Suprapubic skin (tissue), 4 donors: Measurements from ENCODE around the gene KYAT1. TPM values are rescaled to one million over a fixed set of nuclear protein-coding genes. Genes with fewer than 3 reads are reported as not detected.
A peak's percentile ranks its signal among the peaks of the same experiment; 100 is the strongest.

ENCODE experiments used
- DNase-seq, 2 donors: peaks; one replicate each; pipeline ENCODE4 v3.0.0-alpha.2; 2019; ENCODE audit warnings: low spot score in 2 of 2
- H3K27ac ChIP-seq: fragments of 200-600 bp; sonication (generic); one replicate; pipeline ENCODE4 v1.5.1; 2019
- H3K27me3 ChIP-seq: fragments of 200-600 bp; sonication (generic); one replicate; pipeline ENCODE4 v1.5.1; 2019
- H3K36me3 ChIP-seq: fragments of 200-600 bp; sonication (generic); one replicate; pipeline ENCODE4 v1.5.1; 2019
- H3K4me1 ChIP-seq: fragments of 200-600 bp; sonication (generic); one replicate; pipeline ENCODE4 v1.5.1; 2019
- H3K4me3 ChIP-seq: fragments of 200-600 bp; sonication (generic); one replicate; pipeline ENCODE4 v1.5.1; 2019; ENCODE audit warnings: mild to moderate bottlenecking
- H3K9me3 ChIP-seq: fragments of 200-600 bp; sonication (generic); one replicate; pipeline ENCODE4 v1.5.1; 2019
- CTCF ChIP-seq, 2 donors: fragments of 200-600 bp in 1 of 2; fragments of 450-650 bp in 1 of 2; sonication (generic) in 1 of 2; IDR thresholded peaks; one replicate each; pipeline ENCODE4 v1.5.1; 2016 to 2019; ENCODE audit warnings: antibody characterized with exemption in 2 of 2, mild to moderate bottlenecking in 1 of 2, moderate library complexity in 1 of 2
- EP300 ChIP-seq: sonication (generic); formaldehyde crosslinking; IDR thresholded peaks from one replicate; pipeline ENCODE4 v1.6.1; 2017; ENCODE audit warnings: antibody characterized with exemption
- POLR2A ChIP-seq, 2 donors: fragments of 450-650 bp; IDR thresholded peaks; one replicate each; pipeline ENCODE4 v1.6.1; 2017; ENCODE audit warnings: antibody characterized with exemption in 2 of 2, mild to moderate bottlenecking in 2 of 2, moderate library complexity in 2 of 2
- POLR2AphosphoS5 ChIP-seq, 3 donors: sonication (generic); formaldehyde crosslinking; IDR thresholded peaks; one replicate each; pipeline ENCODE4 v1.6.1; 2017; ENCODE audit warnings: antibody characterized with exemption in 3 of 3
- WGBS: methylation state at CpG from one replicate; pipeline ENCODE4 v1.1.5; 2018; 5-methylcytosine and 5-hydroxymethylcytosine counted together
- total RNA-seq, 4 donors: library from RNA; depleted of rRNA; stranded (reverse); fragments of >200 nt; gene quantifications; one replicate each; pipeline ENCODE4 v1.1.0, GENCODE V29; 2016

The KYAT1 gene
- total RNA-seq, 4 donors from 2014 or later: 10.6 to 17.1 (median 14.6) TPM

DNA sequence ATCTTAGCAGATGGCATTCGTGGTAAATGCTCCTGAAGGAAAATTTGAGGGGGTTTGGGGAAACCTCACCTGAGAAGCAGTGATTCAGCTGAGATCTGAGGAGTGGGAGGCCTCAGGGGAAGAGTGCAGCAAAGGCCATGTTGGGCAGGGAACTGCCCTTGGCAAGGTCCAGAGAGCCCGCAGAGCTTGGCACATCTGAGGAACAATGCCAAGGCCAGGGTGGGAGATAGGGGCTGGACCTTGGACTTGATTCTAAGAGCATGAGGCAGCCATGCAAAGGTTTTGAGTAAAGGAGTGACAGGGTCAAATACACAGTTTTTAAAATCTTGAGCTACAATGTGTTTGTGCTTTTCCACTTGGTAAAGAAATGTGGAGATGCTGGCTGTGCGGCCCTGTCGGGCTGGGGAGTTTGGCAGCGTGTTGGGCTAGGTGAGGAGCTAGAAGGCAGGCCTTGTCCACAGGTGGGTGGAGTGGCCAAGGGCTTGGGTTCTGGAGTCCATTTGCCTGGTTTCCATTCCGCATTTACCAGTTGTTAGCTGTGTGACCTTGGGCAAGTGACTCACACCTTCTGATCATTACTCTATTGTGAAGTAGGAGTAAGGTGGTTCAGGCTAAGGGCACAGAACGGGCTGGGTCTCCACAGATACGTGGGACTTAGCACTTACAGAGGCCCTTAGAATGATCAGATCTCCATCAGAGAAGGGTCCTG is 88.6 kb downstream of the KYAT1 start:
- Histone ChIP-seq H3K9me3 (no peaks in the 10 kb centered on the region), H3K36me3 (peaks cover 73% of the 10 kb centered on the region), H3K4me1 (peaks cover 9% of the 10 kb centered on the region), H3K27me3 (no peaks in the 10 kb centered on the region), H3K4me3 (no peak overlapping the region), H3K27ac (no peak overlapping the region)
- WGBS: 87% methylated on average over 8 of the region's 8 CpGs
- TF ChIP-seq CTCF (IDR thresholded peaks at IDR 0.05) (no peak), EP300 (no peak), POLR2A (IDR thresholded peaks at IDR 0.05) (no peak)
- DNase-seq: no peak

DNA sequence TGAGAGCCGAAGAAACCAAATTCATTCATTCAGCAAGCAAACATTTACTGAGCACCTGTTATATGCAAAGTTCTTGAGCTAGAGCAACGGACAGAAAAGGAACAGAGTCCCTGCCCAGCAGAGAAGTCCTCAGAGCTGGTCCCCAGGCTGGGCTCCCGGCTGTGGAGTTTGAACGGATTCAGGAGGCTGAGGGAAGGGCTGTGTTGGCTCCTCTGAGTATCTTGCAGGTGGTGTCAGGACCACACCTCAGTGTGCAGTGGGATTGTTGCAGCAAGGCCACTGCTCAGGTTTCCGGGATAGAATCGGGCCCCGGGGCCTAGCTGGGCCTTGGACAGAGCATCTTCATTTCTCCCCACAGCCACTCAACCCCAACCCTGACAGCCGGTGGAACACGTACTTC is 89.6 kb downstream of the KYAT1 start:
- H3K27me3 ChIP-seq: no peaks in the 10 kb centered on the region
- H3K27ac ChIP-seq: no peak overlapping the region
- no peak for TF ChIP-seq CTCF (IDR thresholded peaks at IDR 0.05)
- no peak for TF ChIP-seq POLR2A (IDR thresholded peaks at IDR 0.05)
- no peak for TF ChIP-seq POLR2AphosphoS5 (IDR thresholded peaks at IDR 0.05)
- TF ChIP-seq EP300: no peak
- DNase-seq: no peak
- peaks cover 63% of the 10 kb centered on the region for H3K36me3 ChIP-seq
- no peaks in the 10 kb centered on the region for H3K9me3 ChIP-seq
- H3K4me3 ChIP-seq: no peak overlapping the region
- H3K4me1 ChIP-seq: peaks cover 16% of the 10 kb centered on the region
- WGBS: 95% methylated on average over 8 of the region's 9 CpGs

GRCh38 chr9:128790536-128790935 is 91.2 kb downstream of the KYAT1 start:
- TF ChIP-seq POLR2AphosphoS5 (IDR thresholded peaks at IDR 0.05) (no peak), EP300 (no peak), POLR2A (IDR thresholded peaks at IDR 0.05) (no peak), CTCF (IDR thresholded peaks at IDR 0.05) (no peak)

DNA sequence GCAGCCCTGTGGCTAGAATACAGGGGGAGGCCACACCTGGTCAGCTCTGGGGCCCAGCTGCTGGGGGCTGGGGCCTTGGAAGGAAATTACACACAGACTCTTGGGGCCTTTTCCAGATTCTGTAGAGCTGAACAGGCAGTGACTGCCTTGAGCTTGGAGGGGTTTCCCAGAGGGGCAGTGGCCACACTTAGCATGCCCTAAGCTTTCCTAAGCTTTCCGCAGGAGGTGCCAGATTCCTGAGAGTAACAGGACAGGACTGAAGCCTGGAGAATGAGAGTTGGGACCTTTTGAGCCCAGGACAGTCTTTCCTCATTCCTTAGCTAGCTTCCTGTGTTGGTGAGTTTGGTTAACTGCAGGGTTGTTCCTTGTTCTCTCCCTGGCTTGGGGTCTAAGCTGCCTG is 93.3 kb downstream of the KYAT1 start:
- Histone ChIP-seq H3K27me3 (no peaks in the 10 kb centered on the region), H3K4me1 (peaks cover 16% of the 10 kb centered on the region), H3K27ac (no peak overlapping the region), H3K36me3 (peaks cover 37% of the 10 kb centered on the region), H3K4me3 (peak overlapping the region; percentile 79), H3K9me3 (no peaks in the 10 kb centered on the region)
- TF ChIP-seq EP300: no peak
- TF ChIP-seq CTCF (IDR thresholded peaks at IDR 0.05): no peak
- no peak for TF ChIP-seq POLR2A (IDR thresholded peaks at IDR 0.05)
- no peak for TF ChIP-seq POLR2AphosphoS5 (IDR thresholded peaks at IDR 0.05)
- 100% methylated on average over 1 of the region's 1 CpG for WGBS
- DNase-seq: no peak

More at GRCh38 chr9:128790536-128790935, 91.2 kb downstream of the KYAT1 start:
- Histone ChIP-seq H3K9me3 (no peaks in the 10 kb centered on the region), H3K4me1 (peaks cover 16% of the 10 kb centered on the region), H3K27me3 (no peaks in the 10 kb centered on the region), H3K36me3 (peaks cover 49% of the 10 kb centered on the region), H3K27ac (no peak overlapping the region), H3K4me3 (no peak overlapping the region)
- no peak for DNase-seq
- WGBS: 97% methylated on average over 3 of the region's 4 CpGs

- H3K4me1 ChIP-seq: peaks cover 16% of the 10 kb centered on the region
- H3K27me3 ChIP-seq: no peaks in the 10 kb centered on the region
- peak overlapping the region; percentile 79 for H3K4me3 ChIP-seq
- H3K27ac ChIP-seq: peak overlapping the region; percentile 85
- DNase-seq: no peak
- H3K36me3 ChIP-seq: peaks cover 29% of the 10 kb centered on the region
- 3% methylated on average over 7 of the region's 7 CpGs for WGBS
- TF ChIP-seq CTCF (IDR thresholded peaks at IDR 0.05) (no peak), EP300 (no peak), POLR2A (IDR thresholded peaks at IDR 0.05) (no peak), POLR2AphosphoS5 (IDR thresholded peaks at IDR 0.05) (no peak)
- H3K9me3 ChIP-seq: no peaks in the 10 kb centered on the region
Observed at GRCh38 chr9:128787659-128788058, 94.1 kb downstream of the KYAT1 start.
